WTC11 (cell line): Measurements from ENCODE around the gene ITPR2.

Experiments
- CTCF ChIP-seq: fragments of 200-600 bp; IDR thresholded peaks from 2 replicates; pipeline ENCODE4 v1.8.0; 2022; ENCODE audit warnings: antibody characterized with exemption
- SMAD4 ChIP-seq: sonication (generic); formaldehyde crosslinking; IDR thresholded peaks from 2 replicates; pipeline ENCODE4 v1.8.0; 2022; ENCODE audit warnings: mild to moderate bottlenecking, missing genetic modification reagents
- USF2 ChIP-seq: sonication (generic); formaldehyde crosslinking; IDR thresholded peaks from 2 replicates; pipeline ENCODE4 v1.8.1; 2023; ENCODE audit warnings: mild to moderate bottlenecking, missing genetic modification reagents, moderate library complexity
- ZMAT4 ChIP-seq: fragments of 250-450 bp; sonication (Bioruptor Pico); IDR thresholded peaks from 2 replicates; pipeline ENCODE4 v1.9.0; 2021; ENCODE audit warnings: mild to moderate bottlenecking
- ZNF138 ChIP-seq: sonication (generic); formaldehyde crosslinking; conservative IDR thresholded peaks from 2 replicates; pipeline ENCODE4 v1.8.1; 2022; ENCODE audit warnings: mild to moderate bottlenecking, moderate library complexity, missing genetic modification reagents

- TF ChIP-seq USF2 (CRISPR knock-in tag) (no peak), CTCF (no peak), ZMAT4 (no peak), SMAD4 (no peak), ZNF138 (no peak)
These were observed 39.0 kb upstream of the ITPR2 start for GRCh38 chr12:26871985-26872384.
